Skin epidermis (tissue), 12 donors: ENCODE measurements around the gene MSH2.
A peak's percentile ranks its signal among the peaks of the same experiment; 100 is the strongest.

Experiments used
- H3K27ac ChIP-seq, 21 experiments: fragments of 200-600 bp; sonication (generic) in 11 of 21; one replicate each; pipeline ENCODE4 v1.5.0; 2020; ENCODE audit warnings: mild to moderate bottlenecking in 3 of 21, inconsistent platforms in 2 of 21, moderate library complexity in 2 of 21
- H3K4me3 ChIP-seq, 7 experiments: fragments of 200-600 bp; sonication (generic) in 2 of 7; one replicate each; pipeline ENCODE4 v1.5.0; 2020; ENCODE audit warnings: inconsistent platforms in 2 of 7, mild to moderate bottlenecking in 2 of 7, moderate library complexity in 1 of 7

MSH2 gene

GRCh38 chr2:47520825-47521665 lies 118.1 kb downstream of the MSH2 start:
- Histone ChIP-seq H3K27ac (peak overlapping the region in 7 of 21 experiments; percentile 22 to 68 (median 45)), H3K4me3 (peak overlapping the region; percentile 17 to 49 (median 33))

DNA sequence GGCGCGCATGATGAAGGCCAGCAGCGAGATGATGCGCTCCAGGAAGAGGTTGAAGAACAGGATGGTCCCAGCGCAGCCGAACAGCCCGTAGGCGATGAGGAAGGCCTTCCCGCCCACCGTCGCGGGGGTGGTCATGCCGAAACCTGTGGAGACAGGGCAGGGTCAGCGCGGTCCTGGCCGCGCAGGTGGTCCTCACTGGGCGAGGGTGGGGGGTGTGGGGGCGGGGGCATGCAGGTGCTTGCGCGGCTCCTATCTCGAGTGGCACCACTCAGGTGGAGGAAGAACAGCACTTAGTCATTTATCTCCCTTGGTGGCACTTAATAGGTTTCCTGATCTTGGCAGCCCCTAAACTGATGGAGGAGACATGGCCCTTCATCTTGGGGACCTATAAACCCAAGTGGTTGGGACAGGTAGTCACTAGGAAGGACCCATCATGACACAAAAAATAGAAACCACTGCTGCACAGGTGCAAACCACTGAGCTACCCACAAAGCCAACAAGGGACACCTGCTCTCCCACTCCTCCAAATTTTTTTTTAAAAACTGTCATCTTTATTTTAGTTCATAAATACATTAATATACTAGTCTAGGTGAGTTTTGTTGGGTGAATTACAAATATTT lies 118.8 kb downstream of the MSH2 start:
- Histone ChIP-seq H3K4me3 (peak overlapping the region; percentile 17 to 49 (median 33)), H3K27ac (peak overlapping the region in 6 of 21 experiments; percentile 26 to 68 (median 46))

- Histone ChIP-seq H3K27ac (no peak overlapping the region), H3K4me3 (no peak overlapping the region)
Observed at GRCh38 chr2:47525167-47525566, 122.2 kb downstream of the MSH2 start.

DNA sequence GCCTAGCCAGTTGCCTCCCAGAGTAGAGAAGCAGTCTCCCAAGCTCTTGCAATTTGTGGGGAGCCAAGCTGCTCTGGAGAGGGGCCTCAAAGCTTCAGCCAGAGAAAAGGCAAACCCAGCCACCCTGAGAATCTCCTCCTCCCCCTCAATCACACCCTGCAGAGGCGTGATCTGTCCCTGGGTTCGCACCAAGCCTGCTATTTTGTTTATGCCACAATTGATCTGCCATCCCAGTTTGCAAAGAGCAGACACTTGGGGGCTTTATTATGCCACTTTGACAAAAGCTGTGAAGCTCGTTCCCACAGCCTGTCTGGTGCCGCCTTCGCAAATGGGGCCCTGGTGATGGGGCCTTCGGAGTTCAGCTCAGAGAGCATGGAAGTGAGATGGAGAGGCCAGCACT lies 125.5 kb downstream of the MSH2 start:
- H3K4me3 ChIP-seq, result no peak overlapping the region
- H3K27ac ChIP-seq, result no peak overlapping the region

- no peak overlapping the region for H3K27ac ChIP-seq
- H3K4me3 ChIP-seq, result no peak overlapping the region
Observed at GRCh38 chr2:47528874-47529273, 125.9 kb downstream of the MSH2 start.

- Histone ChIP-seq H3K4me3 (no peak overlapping the region), H3K27ac (no peak overlapping the region)
Observed at GRCh38 chr2:47530105-47530760, 127.3 kb downstream of the MSH2 start.

DNA sequence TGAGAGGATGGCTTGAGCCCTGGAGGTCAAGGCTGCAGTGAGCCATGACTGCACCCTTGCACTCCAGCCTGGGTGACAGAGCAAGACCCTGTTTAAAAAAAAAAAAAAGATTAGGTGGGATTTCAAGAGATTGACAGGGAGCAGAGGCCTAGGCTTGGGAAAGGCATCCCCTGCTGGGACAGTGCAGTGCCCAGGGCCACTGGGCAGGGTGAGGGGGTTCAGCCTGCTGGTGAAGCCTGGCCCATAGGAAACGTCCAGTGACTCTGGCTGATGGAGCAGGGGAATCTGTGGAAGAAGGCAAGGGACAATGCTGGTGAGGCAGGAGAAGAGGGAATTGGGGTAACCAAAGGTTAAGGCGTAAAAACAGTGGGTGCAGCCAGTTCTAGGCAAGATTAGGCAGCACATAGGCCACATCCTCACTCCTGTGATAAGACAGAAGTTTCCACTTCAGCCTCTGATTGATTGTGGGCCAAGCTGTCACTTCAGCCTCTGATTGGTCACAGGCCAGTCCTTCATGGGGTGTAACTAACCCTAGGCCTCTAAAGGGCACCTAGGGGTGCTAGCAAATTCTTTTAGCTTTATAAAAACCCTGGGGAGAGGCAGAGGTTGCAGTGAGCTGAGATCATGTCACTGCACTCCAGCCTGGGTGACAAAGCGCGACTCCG lies 128.6 kb downstream of the MSH2 start:
- no peak overlapping the region for H3K27ac ChIP-seq
- no peak overlapping the region for H3K4me3 ChIP-seq
